ENCODE data around the gene NCOR1. TPM values are rescaled to one million over a fixed set of nuclear protein-coding genes. Genes with fewer than 3 reads are reported as not detected.

NCOR1 gene
- total RNA-seq, 1 donor from 2014 or later: 129 TPM

DNA sequence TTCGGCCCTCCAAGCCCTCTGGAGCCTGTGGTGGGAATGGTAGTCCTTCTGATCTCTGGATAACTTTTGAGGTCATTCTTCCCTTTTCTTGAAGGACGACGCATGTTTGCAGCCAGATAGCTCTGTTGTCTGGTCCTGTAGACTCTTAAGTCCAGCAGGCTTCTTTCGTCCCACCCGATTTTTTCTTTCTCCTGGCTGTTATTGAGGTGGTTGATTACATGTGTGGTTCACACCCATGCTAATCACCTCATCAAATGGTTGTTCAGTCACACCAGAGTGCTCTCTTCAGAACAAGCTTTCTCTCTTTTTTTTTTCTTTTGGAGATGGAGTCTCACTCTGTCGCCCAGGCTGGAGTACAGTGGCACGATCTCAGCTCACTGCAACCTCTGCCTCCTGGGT, 32.3 kb upstream of the NCOR1 start:
- peaks cover 6% of the 10 kb centered on the region for H3K36me3 Mint-ChIP-seq (ENCODE audit: low read depth)
- no peak for DNase-seq (ENCODE audit: low read depth, low spot score)
- no peak overlapping the region for H3K4me3 Mint-ChIP-seq
- H3K27ac Mint-ChIP-seq (ENCODE audit: unreplicated experiment): no peak overlapping the region
- TF ChIP-seq, protein P1, sequence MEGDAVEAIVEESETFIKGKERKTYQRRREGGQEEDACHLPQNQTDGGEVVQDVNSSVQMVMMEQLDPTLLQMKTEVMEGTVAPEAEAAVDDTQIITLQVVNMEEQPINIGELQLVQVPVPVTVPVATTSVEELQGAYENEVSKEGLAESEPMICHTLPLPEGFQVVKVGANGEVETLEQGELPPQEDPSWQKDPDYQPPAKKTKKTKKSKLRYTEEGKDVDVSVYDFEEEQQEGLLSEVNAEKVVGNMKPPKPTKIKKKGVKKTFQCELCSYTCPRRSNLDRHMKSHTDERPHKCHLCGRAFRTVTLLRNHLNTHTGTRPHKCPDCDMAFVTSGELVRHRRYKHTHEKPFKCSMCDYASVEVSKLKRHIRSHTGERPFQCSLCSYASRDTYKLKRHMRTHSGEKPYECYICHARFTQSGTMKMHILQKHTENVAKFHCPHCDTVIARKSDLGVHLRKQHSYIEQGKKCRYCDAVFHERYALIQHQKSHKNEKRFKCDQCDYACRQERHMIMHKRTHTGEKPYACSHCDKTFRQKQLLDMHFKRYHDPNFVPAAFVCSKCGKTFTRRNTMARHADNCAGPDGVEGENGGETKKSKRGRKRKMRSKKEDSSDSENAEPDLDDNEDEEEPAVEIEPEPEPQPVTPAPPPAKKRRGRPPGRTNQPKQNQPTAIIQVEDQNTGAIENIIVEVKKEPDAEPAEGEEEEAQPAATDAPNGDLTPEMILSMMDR (conservative IDR thresholded peaks at IDR 0.05): no peak
- H3K27me3 Mint-ChIP-seq (ENCODE audit: low read depth): no peaks in the 10 kb centered on the region
- H3K9me3 Mint-ChIP-seq: no peaks in the 10 kb centered on the region
- H3K4me1 Mint-ChIP-seq: peaks cover 5% of the 10 kb centered on the region

DNA sequence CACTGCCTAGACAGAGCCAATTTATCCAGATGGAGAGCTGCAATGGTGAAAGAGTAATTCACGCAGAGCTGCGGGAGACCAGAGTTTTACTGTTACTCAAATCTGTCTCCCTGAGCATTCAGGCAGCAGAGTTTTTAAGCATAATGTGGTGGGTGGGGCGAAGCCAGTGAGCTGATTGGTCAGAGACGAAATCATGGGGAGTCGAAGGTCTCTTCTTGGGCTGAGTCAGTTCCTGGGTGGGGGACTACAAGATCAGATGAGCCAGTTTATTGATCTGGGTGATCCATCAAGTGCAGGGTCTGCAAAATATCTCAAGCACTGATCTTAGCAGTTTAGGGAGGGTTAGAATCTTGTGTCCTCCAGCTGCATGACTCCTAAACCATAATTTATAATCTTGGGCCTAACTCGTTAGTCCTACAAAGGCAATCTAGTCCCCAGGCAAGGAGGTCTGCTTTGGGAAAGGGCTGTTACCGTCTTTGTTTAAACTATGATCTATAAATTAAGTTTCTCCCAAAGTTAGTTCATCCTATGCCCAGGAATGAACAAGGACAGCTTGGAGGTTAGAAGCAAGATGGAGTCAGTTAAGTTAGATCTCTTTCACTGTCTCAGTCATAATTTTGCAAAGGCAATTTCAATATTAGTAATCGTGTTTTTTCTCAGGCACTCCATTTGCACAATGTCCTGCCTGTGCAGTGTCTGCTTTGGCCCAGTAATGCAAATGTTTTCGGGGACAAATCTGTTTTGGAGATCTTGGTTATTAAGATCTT, 28.6 kb upstream of the NCOR1 start:
- Mint-ChIP-seq H3K36me3 (ENCODE audit: low read depth) (peaks cover 6% of the 10 kb centered on the region), H3K27me3 (ENCODE audit: low read depth) (no peaks in the 10 kb centered on the region), H3K4me1 (peaks cover 5% of the 10 kb centered on the region), H3K9me3 (no peaks in the 10 kb centered on the region), H3K4me3 (no peak overlapping the region), H3K27ac (ENCODE audit: unreplicated experiment) (no peak overlapping the region)
- no peak for DNase-seq (ENCODE audit: low read depth, low spot score)
- TF ChIP-seq, protein P1 (conservative IDR thresholded peaks at IDR 0.05): no peak

GRCh38 chr17:16243385-16243784, 28.1 kb upstream of the NCOR1 start:
- TF ChIP-seq, protein P1 (conservative IDR thresholded peaks at IDR 0.05): no peak
- peaks cover 5% of the 10 kb centered on the region for H3K36me3 Mint-ChIP-seq (ENCODE audit: low read depth)
- no peaks in the 10 kb centered on the region for H3K27me3 Mint-ChIP-seq (ENCODE audit: low read depth)
- peaks cover 5% of the 10 kb centered on the region for H3K4me1 Mint-ChIP-seq
- H3K9me3 Mint-ChIP-seq: no peaks in the 10 kb centered on the region
- no peak for DNase-seq (ENCODE audit: low read depth, low spot score)
- H3K27ac Mint-ChIP-seq (ENCODE audit: unreplicated experiment): no peak overlapping the region
- H3K4me3 Mint-ChIP-seq: no peak overlapping the region

DNA sequence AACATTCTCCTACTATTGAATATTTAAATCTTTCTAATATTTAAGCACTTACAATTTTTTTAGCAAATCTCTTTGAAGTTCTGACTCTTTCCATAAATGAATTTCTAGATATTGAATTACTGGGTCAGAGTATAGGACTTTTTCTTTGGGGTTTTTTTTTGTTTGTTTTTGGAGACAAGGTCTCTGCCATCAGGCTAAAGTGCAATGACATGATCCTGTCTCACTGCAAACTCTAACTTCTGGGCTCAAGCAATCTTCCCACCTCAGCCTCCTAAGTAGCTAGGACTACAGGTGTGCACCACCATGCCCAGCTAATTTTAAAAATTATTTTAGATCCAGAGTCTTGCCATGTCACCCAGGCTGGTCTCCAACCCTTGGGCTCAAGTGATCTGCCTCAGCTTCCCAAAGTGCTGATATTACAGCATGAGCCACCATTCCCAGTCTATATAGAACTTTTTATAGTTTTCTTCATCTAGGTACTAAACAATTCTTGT, 26.6 kb upstream of the NCOR1 start:
- Mint-ChIP-seq H3K36me3 (ENCODE audit: low read depth) (peaks cover 1% of the 10 kb centered on the region), H3K27ac (ENCODE audit: unreplicated experiment) (no peak overlapping the region), H3K4me1 (peaks cover 5% of the 10 kb centered on the region), H3K4me3 (no peak overlapping the region), H3K27me3 (ENCODE audit: low read depth) (no peaks in the 10 kb centered on the region), H3K9me3 (no peaks in the 10 kb centered on the region)
- TF ChIP-seq, protein P1 (conservative IDR thresholded peaks at IDR 0.05): no peak
- no peak for DNase-seq (ENCODE audit: low read depth, low spot score)

DNA sequence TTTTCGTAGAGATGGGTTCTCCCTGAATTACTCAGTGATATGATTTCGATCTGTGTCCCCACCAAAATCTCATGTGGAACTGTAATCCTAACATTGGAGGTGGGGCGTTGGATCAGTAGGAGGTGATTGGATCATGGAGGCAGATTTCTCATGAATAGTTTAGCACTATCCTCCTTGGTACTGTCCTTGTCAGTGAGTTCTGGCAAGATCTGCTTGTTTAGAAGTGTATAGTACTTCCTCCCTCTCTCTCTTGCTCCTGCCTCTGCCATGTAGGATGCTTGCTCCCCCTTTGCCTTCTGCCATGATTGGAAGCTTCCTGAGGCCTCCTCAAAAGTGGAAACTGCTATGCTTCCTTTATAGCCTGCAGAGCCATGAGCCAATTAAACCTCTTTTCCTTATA, 24.6 kb upstream of the NCOR1 start:
- Mint-ChIP-seq H3K27ac (ENCODE audit: unreplicated experiment) (no peak overlapping the region), H3K4me1 (peaks cover 5% of the 10 kb centered on the region), H3K4me3 (no peak overlapping the region), H3K9me3 (no peaks in the 10 kb centered on the region), H3K27me3 (ENCODE audit: low read depth) (no peaks in the 10 kb centered on the region), H3K36me3 (ENCODE audit: low read depth) (peaks cover under 1% of the 10 kb centered on the region)
- no peak for DNase-seq (ENCODE audit: low read depth, low spot score)
- TF ChIP-seq, protein P1 (conservative IDR thresholded peaks at IDR 0.05): no peak

Measured in neural crest cell (in vitro differentiated cells).